Endothelial cell (in vitro differentiated cells): ENCODE data around the gene CRY1. TPM values are rescaled to one million over a fixed set of nuclear protein-coding genes. Genes with fewer than 3 reads are reported as not detected.

Experiments
- DNase-seq: peaks from one replicate; pipeline ENCODE4 v3.0.0; 2021; ENCODE audit warnings: low spot score
- H3K27ac Mint-ChIP-seq: one replicate; pipeline ENCODE4 v1.8.0; 2021; ENCODE audit warnings: mixed read lengths, inconsistent platforms; ENCODE audit not compliant: unreplicated experiment
- H3K27me3 Mint-ChIP-seq: one replicate; pipeline ENCODE4 v1.8.0; 2021; ENCODE audit warnings: mild to moderate bottlenecking, moderate library complexity, mixed read lengths, inconsistent platforms; ENCODE audit not compliant: unreplicated experiment
- H3K36me3 Mint-ChIP-seq: one replicate; pipeline ENCODE4 v1.8.0; 2021; ENCODE audit warnings: mild to moderate bottlenecking, low read depth, mixed read lengths, inconsistent platforms; ENCODE audit not compliant: unreplicated experiment
- H3K4me1 Mint-ChIP-seq: one replicate; pipeline ENCODE4 v1.8.0; 2021; ENCODE audit warnings: mild to moderate bottlenecking, mixed read lengths, inconsistent platforms; ENCODE audit not compliant: unreplicated experiment
- H3K4me3 Mint-ChIP-seq: one replicate; pipeline ENCODE4 v1.8.0; 2021; ENCODE audit warnings: mild to moderate bottlenecking, mixed read lengths, inconsistent platforms; ENCODE audit not compliant: unreplicated experiment
- H3K9me3 Mint-ChIP-seq: one replicate; pipeline ENCODE4 v1.8.0; 2021; ENCODE audit warnings: mixed read lengths, inconsistent platforms; ENCODE audit not compliant: unreplicated experiment
- total RNA-seq: library from RNA; stranded (reverse); fragmentation: NEBNext Ultra II Directional; extraction: Animal tissue kit (Norgen Biotek cat#: 25700); gene quantifications from one replicate; pipeline ENCODE4 v1.2.1, GENCODE V29; 2021; ENCODE audit not compliant: unreplicated experiment
- TF ChIP-seq, protein P1 (sequence below): fragments of 200-600 bp; sonication (generic); IDR thresholded peaks from one replicate; pipeline ENCODE4 v1.5.0; 2021; ENCODE audit warnings: antibody characterized with exemption; ENCODE audit not compliant: unreplicated experiment

CRY1 gene
- total RNA-seq, 1 donor from 2014 or later = 38.3 TPM

- TF ChIP-seq, protein P1, sequence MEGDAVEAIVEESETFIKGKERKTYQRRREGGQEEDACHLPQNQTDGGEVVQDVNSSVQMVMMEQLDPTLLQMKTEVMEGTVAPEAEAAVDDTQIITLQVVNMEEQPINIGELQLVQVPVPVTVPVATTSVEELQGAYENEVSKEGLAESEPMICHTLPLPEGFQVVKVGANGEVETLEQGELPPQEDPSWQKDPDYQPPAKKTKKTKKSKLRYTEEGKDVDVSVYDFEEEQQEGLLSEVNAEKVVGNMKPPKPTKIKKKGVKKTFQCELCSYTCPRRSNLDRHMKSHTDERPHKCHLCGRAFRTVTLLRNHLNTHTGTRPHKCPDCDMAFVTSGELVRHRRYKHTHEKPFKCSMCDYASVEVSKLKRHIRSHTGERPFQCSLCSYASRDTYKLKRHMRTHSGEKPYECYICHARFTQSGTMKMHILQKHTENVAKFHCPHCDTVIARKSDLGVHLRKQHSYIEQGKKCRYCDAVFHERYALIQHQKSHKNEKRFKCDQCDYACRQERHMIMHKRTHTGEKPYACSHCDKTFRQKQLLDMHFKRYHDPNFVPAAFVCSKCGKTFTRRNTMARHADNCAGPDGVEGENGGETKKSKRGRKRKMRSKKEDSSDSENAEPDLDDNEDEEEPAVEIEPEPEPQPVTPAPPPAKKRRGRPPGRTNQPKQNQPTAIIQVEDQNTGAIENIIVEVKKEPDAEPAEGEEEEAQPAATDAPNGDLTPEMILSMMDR = no peak
- H3K4me1 Mint-ChIP-seq = peaks cover 2% of the 10 kb centered on the region
- no peaks in the 10 kb centered on the region for H3K27me3 Mint-ChIP-seq
- no peak overlapping the region for H3K4me3 Mint-ChIP-seq
- DNase-seq = no peak
- no peak overlapping the region for H3K27ac Mint-ChIP-seq
- no peaks in the 10 kb centered on the region for H3K9me3 Mint-ChIP-seq
- no peaks in the 10 kb centered on the region for H3K36me3 Mint-ChIP-seq
Measured at GRCh38 chr12:107058190-107058589, 35.2 kb downstream of the CRY1 start.

GRCh38 chr12:107057071-107057834 lies 36.1 kb downstream of the CRY1 start:
- TF ChIP-seq, protein P1 = peak; percentile 35
- no peak for DNase-seq
- Mint-ChIP-seq H3K27me3 (no peaks in the 10 kb centered on the region), H3K27ac (no peak overlapping the region), H3K9me3 (no peaks in the 10 kb centered on the region), H3K4me3 (no peak overlapping the region), H3K36me3 (no peaks in the 10 kb centered on the region), H3K4me1 (peaks cover 2% of the 10 kb centered on the region)

DNA sequence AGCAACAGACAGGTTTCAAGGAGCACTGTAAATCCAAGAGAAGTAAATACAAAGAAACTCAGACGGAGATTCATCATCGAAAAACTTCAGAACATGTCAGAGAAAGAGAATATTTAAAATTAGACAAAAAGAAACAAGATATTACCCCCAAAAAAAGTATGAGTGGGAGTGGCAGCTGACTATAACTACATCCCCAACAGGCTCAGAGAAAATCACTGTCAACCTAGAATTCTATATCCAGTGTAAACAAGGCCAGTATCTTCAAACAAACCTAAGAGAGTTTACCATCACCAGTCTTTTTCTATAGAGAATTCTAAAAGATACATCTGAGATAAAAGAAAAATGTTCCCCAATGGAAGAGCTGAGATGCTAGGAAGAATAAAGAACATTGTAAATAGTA lies 39.6 kb downstream of the CRY1 start:
- DNase-seq = no peak
- H3K4me3 Mint-ChIP-seq = no peak overlapping the region

DNA sequence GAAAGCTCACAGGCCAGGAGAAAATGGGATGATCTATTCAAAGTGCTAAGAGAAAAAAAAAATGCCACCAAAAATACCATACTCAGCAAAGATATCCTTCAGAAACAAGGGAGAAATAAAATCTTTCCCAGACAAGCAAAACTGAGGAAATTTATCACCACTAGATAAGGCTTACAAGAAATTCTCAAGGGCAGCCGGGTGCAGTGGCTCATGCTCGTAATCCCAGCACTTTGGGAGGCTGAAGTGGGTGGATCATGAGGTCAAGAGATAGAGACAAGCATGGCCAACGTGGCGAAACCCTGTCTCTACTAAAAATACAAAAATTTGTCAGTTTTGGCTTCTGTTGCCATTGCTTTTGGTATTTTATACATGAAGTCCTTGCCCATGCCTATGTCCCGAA lies 48.2 kb downstream of the CRY1 start:
- no peak overlapping the region for H3K27ac Mint-ChIP-seq
- DNase-seq = no peak
- no peak overlapping the region for H3K4me3 Mint-ChIP-seq
- TF ChIP-seq, protein P1 = no peak
- no peaks in the 10 kb centered on the region for H3K9me3 Mint-ChIP-seq
- H3K4me1 Mint-ChIP-seq = peaks cover 9% of the 10 kb centered on the region
- peaks cover 16% of the 10 kb centered on the region for H3K36me3 Mint-ChIP-seq
- H3K27me3 Mint-ChIP-seq = no peaks in the 10 kb centered on the region

More for the DNA sequence above, 39.6 kb downstream of the CRY1 start:
- TF ChIP-seq, protein P1 = no peak
- peaks cover 6% of the 10 kb centered on the region for H3K36me3 Mint-ChIP-seq
- H3K27ac Mint-ChIP-seq = no peak overlapping the region
- peaks cover 9% of the 10 kb centered on the region for H3K4me1 Mint-ChIP-seq
- H3K27me3 Mint-ChIP-seq = no peaks in the 10 kb centered on the region
- H3K9me3 Mint-ChIP-seq = no peaks in the 10 kb centered on the region

DNA sequence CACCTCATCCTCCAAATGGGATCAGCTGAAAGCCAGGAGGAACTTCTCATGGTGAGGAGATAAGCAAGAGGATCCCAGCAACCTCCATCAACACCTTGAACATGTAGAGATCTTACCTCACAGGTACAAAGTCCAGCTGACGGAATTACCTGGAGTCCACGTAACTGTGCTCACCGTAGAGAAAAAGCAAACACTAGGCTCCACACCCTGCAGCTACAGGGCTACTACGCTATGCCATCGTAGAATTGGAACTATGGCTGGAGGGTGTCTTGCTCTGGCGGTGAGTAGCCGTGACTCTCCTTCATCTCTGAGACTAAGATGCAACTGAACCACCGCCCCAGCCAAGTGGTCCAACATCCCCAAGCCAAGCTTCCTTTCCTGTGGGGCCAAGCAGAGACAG lies 50.5 kb downstream of the CRY1 start:
- no peaks in the 10 kb centered on the region for H3K9me3 Mint-ChIP-seq
- H3K27ac Mint-ChIP-seq = no peak overlapping the region
- no peak for DNase-seq
- peaks cover 5% of the 10 kb centered on the region for H3K36me3 Mint-ChIP-seq
- TF ChIP-seq, protein P1 = no peak
- no peaks in the 10 kb centered on the region for H3K27me3 Mint-ChIP-seq
- peaks cover 6% of the 10 kb centered on the region for H3K4me1 Mint-ChIP-seq
- no peak overlapping the region for H3K4me3 Mint-ChIP-seq
